H1 (cell line): Measurements from ENCODE around the gene KRTAP10-3. TPM values are rescaled to one million over a fixed set of nuclear protein-coding genes. Genes with fewer than 3 reads are reported as not detected.
A peak's percentile ranks its signal among the peaks of the same experiment; 100 is the strongest.
"Not testable (repeated sequence)": the region's sequence is repeated elsewhere in the genome, so short reads cannot be mapped to it uniquely, and the experiment has no call there.

Experiments
- CTCF ChIA-PET: fragments of 300-600 bp; sonication (Branson Sonifier 250); formaldehyde crosslinking; loops from one replicate; lab custom pipeline; 2021; ENCODE audit not compliant: partially characterized antibody; lab: Charles Lee
- POLR2A ChIA-PET: fragments of 300-600 bp; sonication (Branson Sonifier 250); formaldehyde crosslinking; loops from one replicate; lab custom pipeline; 2021; ENCODE audit warnings: inconsistent platforms; ENCODE audit not compliant: partially characterized antibody; lab: Charles Lee
- DNase-seq, 2 experiments: peaks; one replicate each; pipeline versions ENCODE4 v3.0.0 to v3.0.0-alpha.2; 2010 to 2022; ENCODE audit warnings: low spot score in 2 of 2, low read depth in 1 of 2, mixed read lengths in 1 of 2
- FAIRE-seq: peaks from 2 replicates; lab custom pipeline; 2011; peaks lifted over from hg19 to GRCh38; lab: Jason Lieb, UNC
- H2AFZ ChIP-seq: 2 replicates; pipeline ENCODE4 v1.8.1; 2012; ENCODE audit warnings: low read length, inconsistent platforms
- H2AK5ac ChIP-seq: 2 replicates; pipeline ENCODE4 v1.6.1; 2013; ENCODE audit warnings: low read depth, low read length
- H2BK120ac ChIP-seq: replicated peaks from 2 replicates; pipeline ENCODE3; 2013; ENCODE audit warnings: low read depth, low read length, inconsistent platforms
- H2BK12ac ChIP-seq: 2 replicates; pipeline ENCODE4 v1.6.1; 2013; ENCODE audit warnings: low read depth, low read length
- H2BK15ac ChIP-seq: 2 replicates; pipeline ENCODE4 v1.6.1; 2013; ENCODE audit warnings: low read length
- H2BK20ac ChIP-seq: 2 replicates; pipeline ENCODE4 v1.6.1; 2013; ENCODE audit warnings: low read length
- H2BK5ac ChIP-seq: 2 replicates; pipeline ENCODE4 v1.6.1; 2013; ENCODE audit warnings: low read depth, low read length
- H3K14ac ChIP-seq: 2 replicates; pipeline ENCODE4 v1.6.1; 2013; ENCODE audit warnings: inconsistent platforms; ENCODE audit not compliant: insufficient read length
- H3K18ac ChIP-seq: 2 replicates; pipeline ENCODE4 v1.6.1; 2013; ENCODE audit warnings: low read length; ENCODE audit errors: extremely low read depth
- H3K23ac ChIP-seq: 2 replicates; pipeline ENCODE4 v1.6.1; 2013; ENCODE audit warnings: inconsistent platforms; ENCODE audit not compliant: insufficient read length
- H3K23me2 ChIP-seq: 2 replicates; pipeline ENCODE4 v1.6.1; 2013; ENCODE audit warnings: low read depth, low read length
- H3K27ac ChIP-seq: 2 replicates; pipeline ENCODE4 v1.6.1; 2011; ENCODE audit warnings: low read depth, low read length, inconsistent platforms
- H3K27me3 ChIP-seq, 4 experiments: replicated peaks in 1 of 4; 1 replicate in 1 of 4; 2 replicates in 3 of 4; pipeline versions ENCODE4 v1.6.1 to v1.8.1; 2011 to 2013; ENCODE audit warnings: low read length in 3 of 4, mild to moderate bottlenecking in 3 of 4, inconsistent platforms in 2 of 4, mixed read lengths in 2 of 4, moderate library complexity in 1 of 4; ENCODE audit not compliant: control insufficient read depth in 3 of 4, insufficient read depth in 3 of 4; ENCODE audit errors: extremely low read depth in 1 of 4
- H3K36me3 ChIP-seq, 4 experiments: 2 replicates each; pipeline versions ENCODE4 v1.6.1 to v1.8.1; 2011 to 2013; ENCODE audit warnings: mild to moderate bottlenecking in 4 of 4, low read length in 3 of 4, moderate library complexity in 2 of 4, control low read depth in 1 of 4, inconsistent platforms in 1 of 4; ENCODE audit not compliant: insufficient read depth in 4 of 4, control insufficient read depth in 2 of 4
- H3K4ac ChIP-seq: replicated peaks from 2 replicates; pipeline ENCODE3; 2013; ENCODE audit warnings: low read length, low read depth, mixed read lengths, inconsistent platforms; ENCODE audit not compliant: insufficient read length
- H3K4me1 ChIP-seq, 4 experiments: replicated peaks in 1 of 4; 1 replicate in 1 of 4; 2 replicates in 3 of 4; pipeline versions ENCODE4 v1.6.1 to v1.8.1; 2011 to 2013; ENCODE audit warnings: low read length in 3 of 4, inconsistent platforms in 2 of 4, mixed read lengths in 1 of 4; ENCODE audit not compliant: insufficient read depth in 4 of 4, control insufficient read depth in 3 of 4
- H3K4me2 ChIP-seq, 2 experiments: 2 replicates each; pipeline versions ENCODE4 v1.6.1 to v1.8.1; 2011 to 2013; ENCODE audit warnings: low read depth in 2 of 2, low read length in 2 of 2, control low read depth in 1 of 2, inconsistent platforms in 1 of 2, mild to moderate bottlenecking in 1 of 2; ENCODE audit not compliant: insufficient read depth in 1 of 2
- H3K4me3 ChIP-seq, 4 experiments: fragments of 200-600, 300-600 bp in 1 of 4; sonication (generic), shearing (Covaris generic), sonication (Bioruptor Twin) in 1 of 4; 2 replicates each; pipeline versions ENCODE4 v1.5.1 to v1.8.1; 2011 to 2016; ENCODE audit warnings: low read length in 4 of 4, low read depth in 3 of 4, control low read depth in 2 of 4, inconsistent platforms in 2 of 4, mild to moderate bottlenecking in 2 of 4, mixed read lengths in 1 of 4, moderate library complexity in 1 of 4; ENCODE audit not compliant: insufficient read depth in 2 of 4; ENCODE audit errors: extremely low read depth in 1 of 4
- H3K56ac ChIP-seq: replicated peaks from 2 replicates; pipeline ENCODE3; 2013; ENCODE audit warnings: low read depth, mild to moderate bottlenecking, mixed read lengths, low read length, inconsistent platforms; ENCODE audit not compliant: insufficient read length
- H3K79me1 ChIP-seq: 2 replicates; pipeline ENCODE4 v1.6.1; 2013; ENCODE audit warnings: low read depth, low read length, control low read depth
- H3K79me2 ChIP-seq, 2 experiments: 2 replicates each; pipeline versions ENCODE4 v1.6.1 to v1.8.1; 2012 to 2013; ENCODE audit warnings: low read length in 2 of 2, mild to moderate bottlenecking in 2 of 2, inconsistent platforms in 1 of 2; ENCODE audit not compliant: insufficient read depth in 2 of 2, control insufficient read depth in 1 of 2
- H3K9ac ChIP-seq, 4 experiments: replicated peaks in 1 of 4; 1 replicate in 1 of 4; 2 replicates in 3 of 4; pipeline versions ENCODE4 v1.6.1 to v1.8.1; 2011 to 2013; ENCODE audit warnings: low read depth in 3 of 4, low read length in 3 of 4, control low read depth in 2 of 4, mild to moderate bottlenecking in 2 of 4, moderate library complexity in 2 of 4, inconsistent platforms in 1 of 4; ENCODE audit errors: extremely low read depth in 1 of 4
- H3K9me3 ChIP-seq, 2 experiments: 2 replicates each; pipeline versions ENCODE4 v1.6.1 to v1.8.1; 2012 to 2013; ENCODE audit warnings: mild to moderate bottlenecking in 2 of 2, moderate library complexity in 2 of 2, control low read depth in 1 of 2, inconsistent platforms in 1 of 2, low read depth in 1 of 2, low read length in 1 of 2, mixed read lengths in 1 of 2; ENCODE audit not compliant: insufficient read depth in 2 of 2
- H4K20me1 ChIP-seq, 2 experiments: replicated peaks in 1 of 2; 2 replicates each; pipeline versions ENCODE3 to v1.8.1; 2011 to 2013; ENCODE audit warnings: inconsistent platforms in 2 of 2, low read length in 2 of 2, mild to moderate bottlenecking in 1 of 2; ENCODE audit not compliant: insufficient read depth in 2 of 2, control insufficient read depth in 1 of 2
- H4K5ac ChIP-seq: 2 replicates; pipeline ENCODE4 v1.6.1; 2013; ENCODE audit warnings: low read length, low read depth, mixed read lengths, inconsistent platforms; ENCODE audit not compliant: insufficient read length
- H4K8ac ChIP-seq: 2 replicates; pipeline ENCODE4 v1.8.0; 2013; ENCODE audit warnings: mild to moderate bottlenecking, moderate library complexity, low read length, inconsistent platforms; ENCODE audit not compliant: insufficient read depth; ENCODE audit errors: extremely low read depth
- H4K91ac ChIP-seq: replicated peaks from 2 replicates; pipeline ENCODE3; 2013; ENCODE audit warnings: low read length, mixed read lengths, inconsistent platforms; ENCODE audit not compliant: insufficient read length
- WGBS, 2 experiments: shearing (Covaris generic) in 1 of 2; methylation state at CpG; one replicate each; pipeline versions ENCODE4 v1.1.6 to v1.1.7; 2013 to 2015; ENCODE audit warnings: low lambda C conversion rate in 2 of 2, mixed read lengths in 2 of 2, inconsistent platforms in 1 of 2, low coverage in 1 of 2, missing lambda C conversion rate in 1 of 2; ENCODE audit not compliant: insufficient replicate concordance in 2 of 2, insufficient coverage in 1 of 2, insufficient read length in 1 of 2; ENCODE audit errors: extremely low coverage in 1 of 2, missing lambda C conversion rate in 1 of 2; 5-methylcytosine and 5-hydroxymethylcytosine counted together
- polyA plus RNA-seq, 7 experiments: library from polyadenylated mRNA; depleted of rRNA in 3 of 7; stranded (reverse) in 5 of 7; unstranded in 2 of 7; fragments of >200 nt in 5 of 7; fragments of 200-250 nt in 2 of 7; gene quantifications; 1 replicate in 5 of 7; 2 replicates in 1 of 7; 4 replicates in 1 of 7; pipeline versions ENCODE4 v1.2.1 to v1.2.3, GENCODE V29; 2011 to 2013; ENCODE audit warnings: missing spikeins in 2 of 7, mixed read lengths in 2 of 7
- total RNA-seq: library from RNA; stranded (reverse); fragmentation: NEBNext Ultra II Directional; extraction: Animal tissue kit (Norgen Biotek cat#: 25700); gene quantifications from 2 replicates; pipeline ENCODE4 v1.2.1, GENCODE V29; 2021

The KRTAP10-3 gene
- total and polyA plus RNA-seq, 2 of the 8 experiments (the other 6 are each of a cell fraction or from before 2014, with no cell fraction given): not detected

DNA sequence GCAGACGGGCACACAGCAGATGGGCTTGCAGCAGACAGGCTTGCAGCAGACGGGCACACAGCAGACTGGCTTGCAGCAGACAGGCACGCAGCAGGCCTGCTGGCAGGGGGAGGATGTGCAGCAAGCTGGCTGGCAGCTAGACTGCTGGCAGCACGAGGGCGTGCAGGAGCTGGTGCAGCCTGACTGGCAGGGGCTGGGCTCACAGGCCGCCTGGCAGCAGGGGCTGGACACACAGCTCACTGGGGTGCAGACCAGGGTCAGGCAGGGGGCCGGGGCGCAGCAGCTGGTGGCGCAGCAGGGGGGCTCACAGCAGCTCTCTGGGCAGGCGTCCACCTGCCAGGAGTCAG lies 293 bp downstream of the KRTAP10-3 start:
- WGBS, 2 experiments: 68% methylated on average over 8 of the region's 10 CpGs; no CpG with 5 or more reads in 1 of the 2 experiments
- FAIRE-seq: not testable (repeated sequence)

More for the DNA sequence above, 293 bp downstream of the KRTAP10-3 start:
- H3K27me3 ChIP-seq, H4K20me1 ChIP-seq, H4K91ac ChIP-seq, H2AK5ac ChIP-seq, H4K5ac ChIP-seq, H2AFZ ChIP-seq, H2BK120ac ChIP-seq, H3K56ac ChIP-seq, POLR2A ChIA-PET, H3K36me3 ChIP-seq, H3K4me3 ChIP-seq, H4K8ac ChIP-seq, H3K14ac ChIP-seq, H3K23me2 ChIP-seq, H3K9me3 ChIP-seq, H3K4ac ChIP-seq, H2BK20ac ChIP-seq, H3K79me2 ChIP-seq, H3K18ac ChIP-seq, H3K23ac ChIP-seq, H2BK15ac ChIP-seq, H3K9ac ChIP-seq, H3K4me1 ChIP-seq, H3K4me2 ChIP-seq, H3K79me1 ChIP-seq, DNase-seq, H3K27ac ChIP-seq: not testable (repeated sequence)
- peak overlapping the region; percentile 50; the same call in 1 of the 2 replicates for H2BK12ac ChIP-seq
- CTCF ChIA-PET: interaction anchor here (0.8 to 2.0 kb wide), 3 partner anchors 10 to 60 kb away, joined by 3 to 6 read pairs (median 5); no protein-coding TSS in a partner anchor
- 0 out of 2 replicates have a peak overlapping the region, but pooled peaks have one; percentile 16 for H2BK5ac ChIP-seq
